Stimulated activated CD4-positive, alpha-beta T cell treated with anti-CD3 and anti-CD28 coated beads, TNF-alpha, amount 100 ng/mL, for 48 hours (primary cell): Measurements from ENCODE around the gene PIK3IP1.

ENCODE experiments used
- DNase-seq, 3 donors: peaks; one replicate each; pipeline ENCODE4 v3.0.0-alpha.2; 2020; ENCODE audit warnings: low read depth in 3 of 3

PIK3IP1 gene

DNA sequence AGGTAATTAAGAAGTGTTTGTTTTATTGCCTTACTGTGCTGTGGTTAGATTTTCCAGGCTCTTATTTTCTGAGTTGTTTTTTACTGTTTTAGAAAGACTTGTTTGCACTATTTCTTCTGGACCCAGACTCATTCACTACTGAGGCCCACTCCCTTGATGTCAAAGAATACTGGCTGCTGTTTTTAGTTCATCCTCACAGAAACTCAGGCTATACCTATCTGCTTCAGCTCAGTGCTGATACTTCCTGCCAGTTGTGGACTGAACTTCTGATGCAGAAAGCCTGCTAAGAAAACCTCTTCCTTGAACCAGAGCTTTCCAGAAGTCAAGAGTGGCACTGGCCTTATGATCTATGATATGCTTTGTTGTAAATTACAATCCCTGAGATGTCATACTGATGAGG lies 15.9 kb upstream of the PIK3IP1 start:
- no peak for DNase-seq

DNA sequence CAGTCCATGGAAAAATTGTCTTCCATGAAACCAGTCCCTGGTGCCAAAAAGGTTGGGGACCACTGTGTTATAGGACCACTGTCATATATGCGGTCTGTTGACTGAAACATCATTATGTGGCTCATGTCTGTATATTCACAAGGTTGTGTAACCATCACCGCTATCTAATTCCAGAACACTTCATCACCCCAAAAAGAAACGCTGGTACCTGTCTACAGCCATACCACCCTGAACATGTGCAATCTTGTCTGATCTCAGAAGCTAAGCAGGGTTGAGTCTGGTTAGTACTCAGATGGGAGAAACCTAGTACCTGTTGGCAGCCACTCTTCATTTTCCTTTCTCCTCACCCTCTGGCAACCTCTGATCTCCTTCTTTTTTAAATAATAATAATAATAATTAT lies 12.9 kb upstream of the PIK3IP1 start:
- DNase-seq, result no peak

DNA sequence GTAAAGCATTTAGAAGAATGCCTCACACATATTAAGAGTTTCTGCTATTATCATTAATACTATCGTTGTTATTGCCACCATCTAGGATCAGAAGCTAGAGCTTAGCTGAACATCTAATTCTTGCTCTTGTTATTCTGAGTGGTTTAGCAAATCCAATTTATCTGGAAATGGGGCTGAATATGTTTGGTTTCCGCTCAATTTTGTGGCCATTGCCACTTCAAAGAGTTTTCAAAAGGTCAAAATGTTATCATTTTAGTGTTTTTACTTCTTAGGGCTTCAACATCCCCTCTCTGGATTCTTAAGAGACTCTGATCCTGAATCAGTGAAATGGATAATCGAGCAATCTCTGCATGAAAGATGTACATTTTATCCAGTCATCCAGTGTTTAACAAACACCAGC lies 10.2 kb upstream of the PIK3IP1 start:
- DNase-seq, result no peak

DNA sequence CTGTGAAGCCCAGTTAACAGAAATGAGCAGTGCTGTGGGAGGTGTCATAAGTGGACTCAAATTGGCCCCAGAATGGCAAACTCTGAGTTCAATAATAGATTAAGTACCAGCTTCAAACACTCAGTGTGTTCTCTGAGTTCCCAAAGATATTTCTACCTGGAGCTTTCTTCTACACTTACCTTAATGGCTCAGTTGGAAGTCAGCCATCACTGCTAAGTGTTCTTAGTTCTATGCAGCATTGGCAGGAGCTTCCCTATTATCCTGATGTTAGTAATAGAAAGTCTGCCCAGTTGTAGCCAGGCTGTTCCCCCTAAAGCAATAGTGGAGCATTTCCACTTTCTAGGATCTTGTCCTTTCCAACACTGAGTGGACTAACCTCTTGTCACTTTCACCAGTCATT lies 9.7 kb upstream of the PIK3IP1 start:
- DNase-seq, result no peak

DNA sequence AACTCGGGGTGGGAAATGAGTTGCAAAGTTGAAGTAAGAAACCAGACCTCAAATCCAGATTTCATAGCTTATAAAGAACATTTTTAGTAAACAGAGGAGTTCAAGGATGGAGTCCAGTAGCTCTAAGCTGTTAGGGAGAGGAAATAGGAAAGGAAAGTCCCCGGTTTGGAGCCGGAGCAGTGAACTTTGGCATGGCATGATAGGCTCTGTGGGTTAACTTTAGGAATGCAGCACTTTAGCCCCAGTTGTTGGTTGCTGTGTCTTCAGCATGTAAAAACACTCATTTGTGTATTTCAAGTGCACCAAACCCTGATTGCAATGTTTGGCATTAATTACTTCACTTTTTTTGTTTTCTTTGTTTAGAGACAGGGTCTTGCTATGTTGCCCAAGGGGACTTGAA lies 8.6 kb upstream of the PIK3IP1 start:
- no peak for DNase-seq

DNA sequence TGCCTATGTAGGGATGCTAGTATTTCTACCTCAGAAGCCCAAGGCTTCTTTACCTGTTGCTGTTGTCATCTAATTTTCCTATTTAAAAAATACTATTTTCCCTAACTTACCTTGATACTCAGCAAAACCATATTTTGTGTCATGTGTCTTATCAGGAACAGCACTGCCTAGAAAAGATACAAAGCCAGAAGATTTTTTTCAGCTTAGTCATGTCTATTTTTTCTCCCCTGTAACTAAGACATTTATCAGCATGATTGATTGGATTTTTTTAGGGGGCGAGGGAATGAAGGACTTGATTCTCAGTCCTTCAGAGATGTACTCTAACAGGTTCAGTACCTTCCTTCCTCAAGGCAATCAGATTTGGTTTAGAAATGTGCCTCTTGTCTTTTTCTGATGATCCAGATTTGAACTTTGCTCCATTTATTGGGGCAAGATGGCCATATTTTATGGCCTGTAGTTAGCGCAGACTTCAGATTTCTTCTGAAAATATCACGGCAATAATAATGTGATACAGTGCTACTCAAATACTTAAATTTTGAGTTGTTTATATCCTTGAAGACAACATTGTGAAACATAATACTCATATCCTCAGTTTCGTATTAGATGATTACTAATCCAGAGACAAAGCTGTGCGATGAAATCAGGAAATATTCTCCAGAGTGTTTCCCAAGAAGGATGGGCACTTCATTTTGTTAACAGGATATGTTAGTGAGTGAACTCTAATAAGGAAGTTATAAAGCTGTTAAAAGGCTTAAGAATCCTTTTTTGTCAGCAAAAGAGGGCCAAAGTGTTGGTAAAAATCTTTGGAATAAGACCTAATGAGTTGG lies 3.8 kb upstream of the PIK3IP1 start:
- no peak for DNase-seq

DNA sequence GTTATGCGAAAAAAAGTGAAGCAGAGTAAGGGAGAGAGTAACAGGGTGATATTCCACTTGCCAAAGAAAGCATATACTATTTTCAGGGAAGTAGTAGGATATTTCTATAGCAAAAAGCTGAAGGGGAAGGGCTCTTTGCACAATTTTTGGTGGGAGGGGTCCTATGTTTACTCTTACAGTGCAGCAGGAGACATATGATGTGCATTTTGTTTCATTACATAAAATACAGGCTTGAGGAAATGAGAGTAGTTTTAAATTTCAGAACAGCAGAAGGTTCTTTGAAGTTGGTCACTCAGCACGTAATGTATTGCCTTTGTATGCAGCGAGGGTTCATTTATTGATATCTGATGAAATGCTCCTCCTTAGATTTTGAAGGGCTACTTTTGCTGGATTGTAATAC lies 3.1 kb upstream of the PIK3IP1 start:
- DNase-seq, result no peak

DNA sequence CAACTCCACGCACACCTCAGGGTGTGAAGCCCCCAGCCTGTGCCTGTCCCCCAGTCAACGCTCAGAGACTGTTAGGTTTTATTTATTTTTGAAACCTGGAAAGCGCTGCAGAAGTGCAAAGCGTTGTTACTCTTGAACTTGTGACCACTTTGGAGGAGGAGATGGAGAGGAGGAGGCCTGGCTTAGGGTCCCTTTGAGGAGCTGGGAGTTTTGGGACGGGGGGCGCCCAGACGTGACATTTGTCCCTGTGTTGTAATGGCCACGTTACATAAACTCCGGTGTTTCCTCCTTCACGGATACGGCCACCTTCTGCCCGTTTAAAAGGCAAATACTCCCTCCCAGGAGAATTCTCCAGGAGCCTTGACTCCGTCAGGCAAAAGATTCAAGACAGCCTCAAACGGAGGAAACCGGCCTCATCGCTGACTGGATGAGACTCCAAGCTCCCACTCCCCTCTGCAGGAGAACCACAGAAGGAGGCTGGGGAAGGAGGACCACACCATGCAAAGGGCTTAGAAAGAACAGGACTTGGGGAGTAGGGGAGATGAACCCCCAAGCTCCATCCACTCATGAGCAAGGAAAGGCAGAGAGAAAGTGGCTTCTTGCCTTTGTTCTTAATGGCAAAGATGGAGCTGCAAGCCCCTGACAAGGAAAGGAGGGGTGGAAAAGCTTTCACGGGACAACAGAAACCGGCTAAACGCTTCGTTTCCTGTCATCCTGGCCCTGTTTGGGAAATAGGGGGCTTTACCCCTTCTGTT lies 630 bp downstream of the PIK3IP1 start:
- no peak for DNase-seq

DNA sequence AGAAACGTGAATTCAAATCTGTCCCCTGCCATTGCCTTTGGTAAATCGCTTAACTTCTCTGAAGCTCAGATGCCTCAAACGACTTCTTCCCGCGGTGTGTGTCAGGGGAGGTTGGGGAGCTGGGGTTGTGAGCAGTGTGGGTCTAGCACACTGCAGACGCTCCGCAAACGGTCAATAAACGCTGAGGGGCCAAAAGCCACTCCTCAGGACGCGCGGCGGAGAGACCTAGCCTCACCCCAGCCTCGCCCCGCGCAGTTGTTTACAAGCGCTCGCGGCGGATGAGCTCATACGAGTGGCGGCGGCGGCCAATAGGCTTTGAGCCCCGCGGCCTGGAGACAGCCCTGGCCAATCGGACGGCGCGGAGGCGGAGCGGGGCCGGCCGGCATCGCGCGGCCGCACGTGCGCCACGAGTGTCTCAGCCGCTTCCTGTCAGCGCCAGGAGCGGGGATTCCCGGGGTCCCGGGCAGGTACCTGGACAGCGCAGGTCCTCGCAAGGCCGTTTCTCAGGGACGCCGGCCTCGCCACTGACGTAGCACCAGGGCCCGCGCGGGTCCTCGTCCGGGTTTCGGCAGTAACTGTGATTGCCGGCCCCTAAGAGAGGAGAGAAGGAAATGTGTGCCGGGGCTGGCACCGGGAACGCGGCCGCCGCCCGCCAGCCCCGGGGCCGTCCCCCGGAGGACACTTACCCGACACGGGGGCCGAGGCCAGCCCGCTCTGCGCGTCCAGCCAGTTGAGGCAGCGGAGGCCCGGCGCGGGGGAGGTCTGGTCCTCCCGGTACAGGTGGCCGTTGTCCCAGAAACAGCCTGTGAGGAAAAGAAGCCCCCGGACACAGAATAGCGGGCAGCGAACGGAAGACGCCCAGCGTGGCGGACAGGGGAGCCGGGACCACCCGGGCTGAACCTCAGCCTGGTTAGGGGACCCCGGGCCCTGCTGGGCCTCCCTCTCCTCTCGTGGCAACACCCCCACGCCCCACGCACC lies 1.5 kb downstream of the PIK3IP1 start:
- peak; percentile 85 to 88 (median 86) for DNase-seq

DNA sequence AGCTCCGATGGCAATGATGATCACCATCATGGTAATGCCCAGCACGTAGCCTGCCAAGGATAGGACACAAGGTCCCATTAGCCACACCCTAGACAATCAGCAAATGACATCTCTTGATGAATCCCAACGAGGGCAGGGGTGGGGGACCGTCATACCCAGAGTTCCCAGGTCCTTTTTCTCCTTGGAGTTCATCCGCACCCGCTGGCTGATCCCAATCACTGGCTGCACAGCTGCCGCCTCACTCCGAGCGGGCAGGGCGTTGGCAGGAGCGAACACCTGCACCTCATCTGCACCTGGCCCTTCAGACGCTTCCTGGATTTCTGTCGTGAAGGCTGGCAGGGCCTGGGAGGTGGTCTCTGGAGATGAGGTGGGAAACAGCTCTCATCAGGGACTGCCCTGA lies 2.9 kb downstream of the PIK3IP1 start:
- no peak for DNase-seq

DNA sequence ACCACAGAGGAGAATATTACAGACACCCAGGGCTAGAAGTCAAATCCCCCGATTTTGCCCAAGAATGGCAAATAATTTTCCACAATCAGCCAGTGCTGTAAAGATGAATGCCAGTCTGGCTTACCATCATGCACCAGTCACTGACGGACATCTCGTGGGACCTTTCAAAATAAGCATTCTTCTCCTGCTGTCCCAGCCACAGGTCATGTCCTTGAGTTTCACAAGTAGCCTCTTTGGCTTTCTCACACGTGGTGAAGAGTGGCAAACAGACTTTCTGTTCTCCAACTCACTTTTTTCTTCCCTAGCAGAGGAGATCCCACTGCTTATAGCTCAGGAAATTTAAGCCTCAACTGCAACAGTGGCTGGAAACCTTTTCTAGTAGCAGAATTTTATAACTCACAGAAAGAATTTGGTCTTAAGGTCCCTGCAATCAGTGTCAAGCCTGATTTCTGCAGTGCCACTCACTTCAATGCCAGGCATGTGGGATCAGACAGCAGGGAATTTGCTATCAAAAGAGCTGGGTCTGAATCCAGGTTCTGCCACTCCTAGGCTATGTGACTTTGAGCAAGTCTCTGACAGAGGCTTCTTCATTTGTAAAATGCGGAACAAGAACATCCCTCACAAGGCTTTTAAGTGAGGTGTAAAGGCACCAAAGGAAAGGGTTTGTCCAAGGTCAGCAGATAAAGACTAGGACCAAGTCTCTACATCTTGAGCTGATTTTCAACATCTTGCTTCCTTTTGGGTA lies 3.6 kb downstream of the PIK3IP1 start:
- DNase-seq, result no peak

DNA sequence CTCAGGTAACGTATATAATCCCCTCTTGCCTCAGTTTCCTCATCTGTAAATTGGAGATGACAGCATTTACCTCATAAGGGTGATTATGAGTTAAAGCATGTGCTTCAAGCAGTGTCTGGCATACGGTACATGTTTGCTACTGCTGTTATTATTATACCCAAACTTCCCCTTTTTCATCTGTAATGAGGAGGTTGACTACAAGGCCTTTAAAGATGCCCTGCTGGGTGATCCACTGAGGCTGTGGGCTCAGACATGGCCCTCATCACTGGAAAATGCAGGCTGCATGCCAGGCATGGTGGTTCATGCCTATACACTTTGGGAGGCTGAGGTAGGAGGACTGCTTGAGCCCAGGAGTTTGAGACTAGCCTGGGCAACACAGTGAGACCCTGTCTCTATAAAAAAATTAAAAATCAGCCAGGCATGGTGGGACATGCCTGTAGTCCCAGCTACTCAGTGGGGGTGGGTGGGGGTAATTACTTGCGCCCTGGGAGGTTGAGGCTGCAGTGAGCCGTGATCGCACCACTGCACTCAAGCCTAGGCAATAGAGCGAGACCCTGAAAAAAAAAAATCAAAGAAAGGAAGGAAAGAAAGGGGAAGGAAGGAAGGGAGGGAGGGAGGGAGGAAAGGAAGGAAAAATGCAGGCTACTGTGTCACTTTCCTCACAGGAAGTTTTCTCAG lies 4.3 kb downstream of the PIK3IP1 start:
- DNase-seq, result no peak

DNA sequence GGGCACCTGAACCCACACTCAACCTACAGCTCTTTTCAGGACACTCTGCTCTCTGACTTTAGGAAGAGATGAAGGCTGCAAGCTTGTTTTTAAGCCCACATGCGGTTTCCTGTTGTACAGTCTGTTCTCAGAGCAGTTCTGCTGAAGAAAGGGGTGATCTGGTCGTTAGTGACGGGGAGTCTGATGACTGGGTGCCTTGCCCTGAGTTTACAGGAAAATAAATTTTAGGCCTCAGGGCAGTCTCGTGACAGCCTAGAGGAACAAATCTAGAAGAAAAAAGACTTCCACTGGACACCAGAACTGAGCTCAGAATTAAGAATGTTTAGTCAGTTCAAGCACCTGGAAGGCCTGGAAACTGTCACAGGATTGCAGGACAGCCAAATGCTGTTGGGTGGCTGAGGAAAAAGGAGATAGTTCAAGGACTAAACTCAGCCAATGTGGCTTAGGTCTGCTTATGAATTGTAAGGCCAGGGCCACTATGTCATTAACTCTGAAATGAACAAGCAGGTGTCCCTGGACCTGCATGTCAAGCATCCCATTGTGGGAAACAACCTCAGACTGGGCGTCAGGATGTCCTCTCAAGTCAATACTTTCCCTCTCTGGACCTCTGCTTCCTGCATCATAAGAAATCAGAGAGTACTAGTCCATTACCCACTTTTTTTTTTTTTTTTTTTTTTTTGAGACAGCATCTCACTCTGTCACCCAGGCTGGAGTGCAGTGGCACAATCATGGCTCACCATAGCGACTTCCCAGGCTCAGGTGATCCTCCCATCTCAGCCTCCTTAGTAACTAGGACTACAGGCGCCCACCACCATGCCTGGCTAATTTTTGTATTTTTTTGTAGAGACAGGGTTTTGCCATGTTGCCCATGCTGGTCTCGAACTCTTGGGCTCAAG lies 5.7 kb downstream of the PIK3IP1 start:
- peak in 1 of 3 donors; percentile 46 for DNase-seq

DNA sequence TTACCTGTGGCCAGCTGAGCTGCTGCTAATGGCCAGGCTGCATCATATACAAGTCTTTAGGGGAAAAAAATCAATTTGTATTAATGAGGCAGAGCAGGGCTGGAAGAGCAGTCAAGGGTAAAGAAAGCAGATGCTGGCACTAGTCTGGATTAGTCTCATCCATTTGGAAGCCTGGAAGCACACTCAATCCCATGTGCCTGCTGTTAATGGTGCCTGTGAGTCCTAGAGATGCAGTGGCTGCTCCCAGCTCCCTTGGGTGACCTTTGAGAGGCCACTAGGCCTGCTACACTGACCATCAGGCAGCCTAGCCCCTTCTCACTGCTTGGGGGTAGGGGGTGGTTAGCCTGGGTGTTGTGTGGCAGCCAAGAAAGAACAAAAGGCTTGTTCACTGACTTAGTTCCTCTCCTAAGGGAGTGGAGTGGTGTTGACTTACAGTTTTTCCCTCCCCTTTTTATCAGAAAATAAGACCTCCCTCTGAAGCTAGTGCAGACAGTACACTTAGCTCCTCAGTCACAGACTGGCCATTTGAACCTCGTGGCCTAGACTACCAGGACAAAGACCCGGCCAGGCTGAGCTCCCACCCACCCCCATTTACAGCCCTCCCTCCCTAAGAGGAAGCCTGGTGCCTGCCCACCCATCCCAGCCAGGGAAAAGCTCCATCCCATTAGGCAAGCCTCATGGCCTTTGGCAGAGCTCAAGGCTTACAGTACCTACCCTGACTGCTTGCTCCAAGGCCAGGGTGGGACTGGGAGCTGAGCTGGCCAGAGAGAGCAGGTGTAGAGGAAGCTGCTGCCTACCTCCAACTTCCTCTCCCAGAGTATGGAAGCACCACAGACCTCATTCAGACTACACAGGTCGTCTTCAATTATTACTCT lies 7.8 kb downstream of the PIK3IP1 start:
- DNase-seq, result no peak

DNA sequence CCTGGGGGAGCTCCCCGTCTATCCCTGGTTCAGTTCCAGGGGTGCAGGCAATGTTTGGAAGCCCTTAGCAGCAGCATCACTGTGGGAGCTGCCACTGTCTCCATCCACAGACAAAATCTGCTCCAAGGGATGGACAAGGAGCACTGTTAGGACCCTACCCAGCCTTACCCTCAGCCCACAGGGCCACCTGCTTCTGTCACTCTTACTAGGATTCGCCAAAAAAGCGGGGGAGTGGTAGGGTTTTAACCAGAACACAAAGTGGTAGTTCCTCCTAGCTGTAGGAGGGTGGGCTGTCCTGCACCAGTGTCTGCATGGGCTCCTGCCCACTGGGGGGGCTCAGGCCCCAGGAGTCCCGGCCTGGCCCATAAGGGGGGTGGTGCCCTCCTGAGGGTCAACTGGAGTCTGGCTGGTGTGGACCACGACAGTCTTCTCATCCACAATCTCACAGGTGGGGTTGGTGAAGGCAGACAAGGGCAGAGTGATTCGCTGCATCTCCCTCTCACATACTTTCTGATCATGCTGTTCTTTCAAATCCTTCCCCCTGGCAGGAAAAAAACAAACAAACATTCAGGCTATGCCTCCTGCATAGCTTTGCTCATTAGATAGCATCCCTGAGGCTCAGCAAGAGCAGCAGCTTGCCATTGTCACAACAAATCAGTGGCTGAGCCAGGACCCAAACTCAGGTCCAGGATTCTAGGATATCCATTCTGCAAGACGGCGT lies 9.4 kb downstream of the PIK3IP1 start:
- DNase-seq, result no peak

DNA sequence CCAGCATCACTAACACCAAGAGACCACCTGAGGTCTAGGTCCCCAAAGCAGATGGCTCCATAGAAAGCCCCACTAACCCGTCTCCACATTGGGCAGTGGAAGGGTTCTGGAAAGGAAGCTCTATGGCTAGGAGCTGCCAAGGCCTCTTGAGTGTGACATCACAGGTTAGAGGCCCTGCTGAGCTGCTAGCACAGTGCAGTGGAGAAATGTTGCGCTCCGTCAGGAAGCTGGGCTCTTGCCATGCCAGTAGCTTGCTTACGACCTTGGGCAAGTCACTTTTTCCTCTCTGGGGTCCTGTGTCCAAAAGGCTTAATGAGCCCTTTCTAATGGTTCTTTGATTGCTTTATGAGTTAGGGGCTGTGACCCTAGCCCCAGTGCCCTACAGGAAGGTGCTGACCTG lies 10.6 kb downstream of the PIK3IP1 start:
- no peak for DNase-seq

DNA sequence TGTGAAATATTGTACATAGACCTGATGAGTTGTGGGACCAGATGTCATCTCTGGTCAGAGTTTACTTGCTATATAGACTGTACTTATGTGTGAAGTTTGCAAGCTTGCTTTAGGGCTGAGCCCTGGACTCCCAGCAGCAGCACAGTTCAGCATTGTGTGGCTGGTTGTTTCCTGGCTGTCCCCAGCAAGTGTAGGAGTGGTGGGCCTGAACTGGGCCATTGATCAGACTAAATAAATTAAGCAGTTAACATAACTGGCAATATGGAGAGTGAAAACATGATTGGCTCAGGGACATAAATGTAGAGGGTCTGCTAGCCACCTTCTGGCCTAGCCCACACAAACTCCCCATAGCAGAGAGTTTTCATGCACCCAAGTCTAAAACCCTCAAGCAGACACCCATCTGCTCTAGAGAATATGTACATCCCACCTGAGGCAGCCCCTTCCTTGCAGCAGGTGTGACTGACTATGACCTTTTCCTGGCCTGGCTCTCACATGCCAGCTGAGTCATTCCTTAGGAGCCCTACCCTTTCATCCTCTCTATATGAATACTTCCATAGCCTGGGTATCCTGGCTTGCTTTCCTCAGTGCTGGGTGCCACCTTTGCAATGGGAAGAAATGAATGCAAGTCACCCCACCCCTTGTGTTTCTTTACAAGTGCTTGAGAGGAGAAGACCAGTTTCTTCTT lies 12.3 kb downstream of the PIK3IP1 start:
- DNase-seq, result no peak

DNA sequence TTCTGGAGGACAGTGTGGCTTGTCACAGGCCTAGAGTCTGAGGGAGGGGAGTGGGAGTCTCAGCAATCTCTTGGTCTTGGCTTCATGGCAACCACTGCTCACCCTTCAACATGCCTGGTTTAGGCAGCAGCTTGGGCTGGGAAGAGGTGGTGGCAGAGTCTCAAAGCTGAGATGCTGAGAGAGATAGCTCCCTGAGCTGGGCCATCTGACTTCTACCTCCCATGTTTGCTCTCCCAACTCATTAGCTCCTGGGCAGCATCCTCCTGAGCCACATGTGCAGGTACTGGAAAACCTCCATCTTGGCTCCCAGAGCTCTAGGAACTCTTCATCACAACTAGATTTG lies 13.0 kb downstream of the PIK3IP1 start:
- DNase-seq, result no peak
